Measurements from ENCODE around the gene UNC119. TPM values are rescaled to one million over a fixed set of nuclear protein-coding genes. Genes with fewer than 3 reads are reported as not detected.

The UNC119 gene
- polyA plus RNA-seq, 3 donors, result 77.5 to 189 (median 80.2) TPM

- no peaks in the 10 kb centered on the region for H3K36me3 ChIP-seq (replicated peaks in 1 of 2; ENCODE audit: control insufficient read depth in 1 of 2, insufficient read depth in 2 of 2, low read length in 2 of 2)
- H3K4me1 ChIP-seq (ENCODE audit: control insufficient read depth in 1 of 2, insufficient read depth in 2 of 2, low read length in 2 of 2), result peaks cover 20 to 25% of the 10 kb centered on the region in 2 donors
- H3K27me3 ChIP-seq (ENCODE audit: control insufficient read depth in 2 of 2, insufficient read depth in 2 of 2, low read length in 2 of 2), result no peaks in the 10 kb centered on the region
- H3K9me3 Mint-ChIP-seq, result peaks cover 0 to 2% (median 0%) of the 10 kb centered on the region in 7 donors
- H3K27ac ChIP-seq (ENCODE audit: low read depth in 1 of 2, low read length in 2 of 2), result peak overlapping the region; percentile 87 to 100
- H3K4me3 Mint-ChIP-seq, result peak overlapping the region; percentile 91 to 94
- no peaks in the 10 kb centered on the region for H3K9me3 ChIP-seq (replicated peaks in 1 of 2; ENCODE audit: control insufficient read depth in 1 of 2, insufficient read depth in 1 of 2, low read length in 2 of 2)
- WGBS (ENCODE audit: insufficient coverage), result 10% methylated on average over 27 of the region's 40 CpGs
- intact Hi-C loops (cut with micrococcal nuclease), result loop anchor here in 1 of 2 donors (1.0 kb wide), 1 partner anchor 28 kb away; the partner anchor contains the start of gene PIGS
- peaks cover 39% of the 10 kb centered on the region for H3K79me2 ChIP-seq (ENCODE audit: insufficient read depth, low read length)
- TF ChIP-seq CTCF (IDR thresholded peaks at IDR 0.05), result no peak
- peaks cover 0 to 3% (median 0%) of the 10 kb centered on the region in 3 donors for H3K27me3 Mint-ChIP-seq (ENCODE audit: low read depth in 3 of 3)
- peak overlapping the region; percentile 62 to 82 (median 69) for H3K4me3 ChIP-seq (replicated peaks in 1 of 3; ENCODE audit: low read depth in 2 of 3, low read length in 3 of 3)
- H3K9ac ChIP-seq (ENCODE audit: insufficient read depth, low read length, poor library complexity, severe bottlenecking), result peak overlapping the region; percentile 99
- H2AFZ ChIP-seq (ENCODE audit: insufficient read depth, low read depth, low read length, poor library complexity, severe bottlenecking), result peak overlapping the region; percentile 85
- peak overlapping the region; percentile 96 to 99 (median 97) for H3K27ac Mint-ChIP-seq
- DNase-seq, result peak; percentile 83 to 93 (median 86)
- H3K4me2 ChIP-seq (replicated peaks; ENCODE audit: extremely low read depth, low read length, poor library complexity, severe bottlenecking), result peak overlapping the region; percentile 87
- H3K36me3 Mint-ChIP-seq, result peaks cover 4 to 9% of the 10 kb centered on the region in 2 donors
- peaks cover 26% of the 10 kb centered on the region for H3K4me1 Mint-ChIP-seq
- no peaks in the 10 kb centered on the region for H4K20me1 ChIP-seq (ENCODE audit: insufficient read depth, low read length)
Observed at GRCh38 chr17:28599311-28600184, 47.1 kb upstream of the UNC119 start.

- intact Hi-C loops (cut with micrococcal nuclease), result loop anchor here in 1 of 2 donors (1.0 kb wide), 1 partner anchor 28 kb away; the partner anchor contains the start of gene PIGS
- H3K27ac Mint-ChIP-seq, result peak within 1 kb of the TSS; percentile 96 to 99 (median 97)
- TF ChIP-seq CTCF (IDR thresholded peaks at IDR 0.05), result no peak
- peak within 1 kb of the TSS; percentile 85 for H2AFZ ChIP-seq (ENCODE audit: insufficient read depth, low read depth, low read length, poor library complexity, severe bottlenecking)
- H3K9me3 ChIP-seq (replicated peaks in 1 of 2; ENCODE audit: control insufficient read depth in 1 of 2, insufficient read depth in 1 of 2, low read length in 2 of 2), result no peaks in the 10 kb centered on the region
- H3K4me1 Mint-ChIP-seq, result peaks cover 26% of the 10 kb centered on the region
- no peaks in the 10 kb centered on the region for H3K36me3 ChIP-seq (replicated peaks in 1 of 2; ENCODE audit: control insufficient read depth in 1 of 2, insufficient read depth in 2 of 2, low read length in 2 of 2)
- H3K4me2 ChIP-seq (replicated peaks; ENCODE audit: extremely low read depth, low read length, poor library complexity, severe bottlenecking), result peak within 1 kb of the TSS; percentile 87
- peak within 1 kb of the TSS; percentile 62 to 82 (median 69) for H3K4me3 ChIP-seq (replicated peaks in 1 of 3; ENCODE audit: low read depth in 2 of 3, low read length in 3 of 3)
- H3K9ac ChIP-seq (ENCODE audit: insufficient read depth, low read length, poor library complexity, severe bottlenecking), result peak within 1 kb of the TSS; percentile 99
- peak within 1 kb of the TSS; percentile 91 to 94 for H3K4me3 Mint-ChIP-seq
- no peaks in the 10 kb centered on the region for H4K20me1 ChIP-seq (ENCODE audit: insufficient read depth, low read length)
- H3K79me2 ChIP-seq (ENCODE audit: insufficient read depth, low read length), result peaks cover 44% of the 10 kb centered on the region
- H3K27me3 ChIP-seq (ENCODE audit: control insufficient read depth in 2 of 2, insufficient read depth in 2 of 2, low read length in 2 of 2), result no peaks in the 10 kb centered on the region
- H3K27me3 Mint-ChIP-seq (ENCODE audit: low read depth in 3 of 3), result peaks cover 0 to 3% (median 0%) of the 10 kb centered on the region in 3 donors
- under 1% methylated on average over 39 of the region's 44 CpGs for WGBS (ENCODE audit: insufficient coverage)
- H3K27ac ChIP-seq (ENCODE audit: low read depth in 1 of 2, low read length in 2 of 2), result peak within 1 kb of the TSS; percentile 87 to 100
- H3K4me1 ChIP-seq (ENCODE audit: control insufficient read depth in 1 of 2, insufficient read depth in 2 of 2, low read length in 2 of 2), result peaks cover 20 to 25% of the 10 kb centered on the region in 2 donors
- H3K36me3 Mint-ChIP-seq, result peaks cover 4 to 7% of the 10 kb centered on the region in 2 donors
- H3K9me3 Mint-ChIP-seq, result peaks cover 0 to 2% (median 0%) of the 10 kb centered on the region in 7 donors
- DNase-seq, result peak; percentile 92 to 93 (median 93)
Observed at GRCh38 chr17:28598799-28599310, 46.4 kb upstream of the UNC119 start, which contains the start of gene SPAG5. Gene SPAG5 (minus strand): TSS chr17:28599025. CDS start chr17:28598946, 79 bp downstream.

Data from CD14-positive monocyte (primary cell).